GM23338 (cell line): Measurements from ENCODE around the gene CSGALNACT2. TPM values are rescaled to one million over a fixed set of nuclear protein-coding genes. Genes with fewer than 3 reads are reported as not detected.

ENCODE experiments used
- ATAC-seq: fragments of 200-7000 bp; cut with Tn5 transposase; 3 replicates; pipeline ENCODE4 v1.9.1; 2020
- DNase-seq: peaks from one replicate; pipeline ENCODE4 v3.0.0-alpha.2; 2015; ENCODE audit warnings: low spot score
- H2AFZ ChIP-seq: fragments of 200-600 bp; sonication (generic); 2 replicates; pipeline ENCODE4 v1.8.0; 2016; ENCODE audit warnings: antibody characterized with exemption, mild to moderate bottlenecking, moderate library complexity
- H3F3A ChIP-seq: fragments of 200-600 bp; sonication (generic); replicated peaks from 2 replicates; pipeline ENCODE4 v1.8.0; 2017; ENCODE audit warnings: antibody characterized with exemption, mixed run types, low read depth
- H3K27ac ChIP-seq: fragments of 200-600 bp; sonication (generic); 2 replicates; pipeline ENCODE4 v1.6.1; 2016; ENCODE audit warnings: low read depth
- H3K27me3 ChIP-seq: fragments of 200-600 bp; sonication (generic); 2 replicates; pipeline ENCODE4 v1.8.0; 2016; ENCODE audit warnings: mild to moderate bottlenecking, mixed run types, moderate library complexity; ENCODE audit not compliant: insufficient read depth
- H3K36me3 ChIP-seq: fragments of 200-600 bp; sonication (generic); 2 replicates; pipeline ENCODE4 v1.8.0; 2016; ENCODE audit warnings: mild to moderate bottlenecking; ENCODE audit not compliant: insufficient read depth
- H3K4me1 ChIP-seq: fragments of 200-600 bp; sonication (generic); 2 replicates; pipeline ENCODE4 v1.8.0; 2016; ENCODE audit warnings: mild to moderate bottlenecking, moderate library complexity; ENCODE audit not compliant: insufficient read depth
- H3K4me2 ChIP-seq: fragments of 200-600 bp; sonication (generic); 2 replicates; pipeline ENCODE4 v1.7.1; 2017; ENCODE audit warnings: mixed run types
- H3K4me3 ChIP-seq: fragments of 200-600 bp; sonication (generic); 2 replicates; pipeline ENCODE4 v1.6.1; 2016; ENCODE audit warnings: mixed run types
- H3K79me2 ChIP-seq: fragments of 200-600 bp; sonication (generic); replicated peaks from 2 replicates; pipeline ENCODE4 v1.8.0; 2017; ENCODE audit warnings: mild to moderate bottlenecking; ENCODE audit not compliant: insufficient read depth
- H3K9me2 ChIP-seq: fragments of 200-600 bp; sonication (generic); 2 replicates; pipeline ENCODE4 v1.8.0; 2017; ENCODE audit not compliant: insufficient read depth
- H4K20me1 ChIP-seq: fragments of 200-600 bp; sonication (generic); replicated peaks from 2 replicates; pipeline ENCODE4 v1.8.0; 2017; ENCODE audit warnings: mild to moderate bottlenecking; ENCODE audit not compliant: insufficient read depth
- H3K27ac Mint-ChIP-seq: 2 replicates; pipeline ENCODE4 v1.8.0; 2020; ENCODE audit warnings: inconsistent platforms, mild to moderate bottlenecking, moderate library complexity, mixed read lengths
- H3K27me3 Mint-ChIP-seq: 3 replicates; pipeline ENCODE4 v1.8.0; 2022; ENCODE audit warnings: low read depth, mild to moderate bottlenecking, moderate library complexity, mixed read lengths, inconsistent platforms; ENCODE audit not compliant: insufficient read depth, poor library complexity
- H3K36me3 Mint-ChIP-seq: 3 replicates; pipeline ENCODE4 v1.8.0; 2021; ENCODE audit warnings: low read depth, mild to moderate bottlenecking, inconsistent platforms, moderate library complexity, mixed read lengths
- H3K4me1 Mint-ChIP-seq: 3 replicates; pipeline ENCODE4 v1.8.0; 2020; ENCODE audit warnings: mild to moderate bottlenecking, inconsistent platforms, mixed read lengths
- H3K4me3 Mint-ChIP-seq: 3 replicates; pipeline ENCODE4 v1.8.0; 2021; ENCODE audit warnings: moderate library complexity, mild to moderate bottlenecking, inconsistent platforms, mixed read lengths
- H3K9me3 Mint-ChIP-seq: 3 replicates; pipeline ENCODE4 v1.8.0; 2020; ENCODE audit warnings: moderate library complexity, mild to moderate bottlenecking, inconsistent platforms, mixed read lengths
- CREB1 ChIP-seq: fragments of 250-450 bp; sonication (Bioruptor Pico); IDR thresholded peaks from 2 replicates; pipeline ENCODE4 v1.5.0; 2020; ENCODE audit warnings: low read depth, mild to moderate bottlenecking, moderate library complexity
- ETS1 ChIP-seq: IDR thresholded peaks from 2 replicates; pipeline ENCODE4 v1.6.1; 2016; ENCODE audit warnings: antibody characterized with exemption
- EZH2phosphoT487 ChIP-seq: fragments of 200-600 bp; sonication (generic); IDR thresholded peaks from one replicate; pipeline ENCODE4 v1.8.1; 2018; ENCODE audit warnings: antibody characterized with exemption; ENCODE audit not compliant: unreplicated experiment
- JUNB ChIP-seq: IDR thresholded peaks from one replicate; pipeline ENCODE4 v1.6.1; 2016; ENCODE audit warnings: antibody characterized with exemption; ENCODE audit not compliant: unreplicated experiment
- NANOG ChIP-seq: IDR thresholded peaks from 2 replicates; pipeline ENCODE4 v1.6.1; 2016; ENCODE audit warnings: antibody characterized with exemption, borderline replicate concordance
- REST ChIP-seq: IDR thresholded peaks from one replicate; pipeline ENCODE4 v1.6.1; 2018; ENCODE audit warnings: antibody characterized with exemption; ENCODE audit not compliant: unreplicated experiment
- STAT1 ChIP-seq: IDR thresholded peaks from one replicate; pipeline ENCODE4 v1.6.1; 2016; ENCODE audit warnings: antibody characterized with exemption; ENCODE audit not compliant: unreplicated experiment
- ZNF114 ChIP-seq: fragments of 250-450 bp; sonication (Bioruptor Pico); IDR thresholded peaks from 2 replicates; pipeline ENCODE4 v1.5.0; 2020; ENCODE audit warnings: mild to moderate bottlenecking, moderate library complexity
- ZNF331 ChIP-seq: fragments of 250-450 bp; sonication (Bioruptor Pico); IDR thresholded peaks from 2 replicates; pipeline ENCODE4 v1.5.0; 2020; ENCODE audit warnings: low read depth, mild to moderate bottlenecking, moderate library complexity
- polyA plus RNA-seq: library from polyadenylated mRNA; unstranded; fragments of >200 nt; fragmentation: Nextera tagmentation; extraction: Ambion mirVana; gene quantifications from 2 replicates; pipeline ENCODE4 v1.2.1, GENCODE V29; 2016
- total RNA-seq: library from RNA; depleted of rRNA; stranded (reverse); fragments of >200 nt; shearing (Covaris generic); gene quantifications from 2 replicates; pipeline ENCODE4 v1.2.3, GENCODE V29; 2014
- TF ChIP-seq, protein P1 (sequence below), 2 experiments: fragments of 200-600 bp in 1 of 2; sonication (generic) in 1 of 2; conservative IDR thresholded peaks; 2 replicates each; pipeline versions ENCODE4 v1.5.1 to v1.6.1; 2016 to 2017; ENCODE audit warnings: antibody characterized with exemption in 2 of 2, low read depth in 2 of 2, mild to moderate bottlenecking in 2 of 2, moderate library complexity in 1 of 2

CSGALNACT2 gene
- total and polyA plus RNA-seq, 2 experiments from 2014 or later: 3.0 to 4.6 TPM

- Mint-ChIP-seq H3K4me3 (no peak overlapping the region), H3K27ac (no peak overlapping the region; the same call in 1 of the 2 replicates), H3K4me1 (peaks cover 2% of the 10 kb centered on the region; the same call in 2 of the 3 replicates), H3K36me3 (no peaks in the 10 kb centered on the region), H3K27me3 (peaks cover 8% of the 10 kb centered on the region), H3K9me3 (no peaks in the 10 kb centered on the region)
- no peaks in the 10 kb centered on the region for H3K79me2 ChIP-seq
- no peak overlapping the region for H2AFZ ChIP-seq
- no peaks in the 10 kb centered on the region for H3K9me2 ChIP-seq
- DNase-seq: no peak
- H4K20me1 ChIP-seq: no peaks in the 10 kb centered on the region
- H3K4me1 ChIP-seq: no peaks in the 10 kb centered on the region
- H3F3A ChIP-seq: no peaks in the 10 kb centered on the region
- TF ChIP-seq, protein P1, sequence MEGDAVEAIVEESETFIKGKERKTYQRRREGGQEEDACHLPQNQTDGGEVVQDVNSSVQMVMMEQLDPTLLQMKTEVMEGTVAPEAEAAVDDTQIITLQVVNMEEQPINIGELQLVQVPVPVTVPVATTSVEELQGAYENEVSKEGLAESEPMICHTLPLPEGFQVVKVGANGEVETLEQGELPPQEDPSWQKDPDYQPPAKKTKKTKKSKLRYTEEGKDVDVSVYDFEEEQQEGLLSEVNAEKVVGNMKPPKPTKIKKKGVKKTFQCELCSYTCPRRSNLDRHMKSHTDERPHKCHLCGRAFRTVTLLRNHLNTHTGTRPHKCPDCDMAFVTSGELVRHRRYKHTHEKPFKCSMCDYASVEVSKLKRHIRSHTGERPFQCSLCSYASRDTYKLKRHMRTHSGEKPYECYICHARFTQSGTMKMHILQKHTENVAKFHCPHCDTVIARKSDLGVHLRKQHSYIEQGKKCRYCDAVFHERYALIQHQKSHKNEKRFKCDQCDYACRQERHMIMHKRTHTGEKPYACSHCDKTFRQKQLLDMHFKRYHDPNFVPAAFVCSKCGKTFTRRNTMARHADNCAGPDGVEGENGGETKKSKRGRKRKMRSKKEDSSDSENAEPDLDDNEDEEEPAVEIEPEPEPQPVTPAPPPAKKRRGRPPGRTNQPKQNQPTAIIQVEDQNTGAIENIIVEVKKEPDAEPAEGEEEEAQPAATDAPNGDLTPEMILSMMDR (conservative IDR thresholded peaks at IDR 0.05; ENCODE audit: low read depth in 2 of 2): no peak
- TF ChIP-seq ETS1: no peak
- TF ChIP-seq NANOG: no peak
- no peak for TF ChIP-seq STAT1
- no peak for TF ChIP-seq CREB1
- no peak for TF ChIP-seq EZH2phosphoT487
- TF ChIP-seq ZNF114 (CRISPR knock-in tag): no peak
- no peak for TF ChIP-seq ZNF331
- no peak for TF ChIP-seq REST
- TF ChIP-seq JUNB: no peak
- no peak overlapping the region for H3K4me2 ChIP-seq
- no peak overlapping the region for H3K27ac ChIP-seq
- no peak overlapping the region for H3K4me3 ChIP-seq
- no peak for ATAC-seq
- H3K36me3 ChIP-seq: no peaks in the 10 kb centered on the region
- H3K27me3 ChIP-seq: no peaks in the 10 kb centered on the region
These were observed 76.1 kb downstream of the CSGALNACT2 start for GRCh38 chr10:43214071-43214955.
